HEK293 (cell line): ENCODE measurements around the gene TSPAN1.

Experiments
- GFI1B ChIP-seq: fragments of 450-650 bp; formaldehyde crosslinking; IDR thresholded peaks from 2 replicates; pipeline ENCODE4 v1.5.1; 2016; ENCODE audit warnings: missing biosample characterization, missing genetic modification characterization
- GLI4 ChIP-seq: fragments of 450-650 bp; formaldehyde crosslinking; IDR thresholded peaks from 2 replicates; pipeline ENCODE4 v1.5.1; 2016; ENCODE audit warnings: missing biosample characterization, missing genetic modification characterization
- TRIM28 ChIP-seq: IDR thresholded peaks from 2 replicates; pipeline ENCODE4 v1.6.1; 2011; ENCODE audit warnings: low read length, control low read depth, borderline replicate concordance
- ZBTB17 ChIP-seq: fragments of 450-650 bp; formaldehyde crosslinking; IDR thresholded peaks from 2 replicates; pipeline ENCODE4 v1.5.1; 2016; ENCODE audit warnings: missing biosample characterization, missing genetic modification characterization
- ZBTB20 ChIP-seq: fragments of 450-650 bp; formaldehyde crosslinking; IDR thresholded peaks from 2 replicates; pipeline ENCODE4 v1.5.1; 2016; ENCODE audit warnings: missing biosample characterization, missing genetic modification characterization
- ZEB2 ChIP-seq: fragments of 450-650 bp; formaldehyde crosslinking; IDR thresholded peaks from 2 replicates; pipeline ENCODE4 v1.5.1; 2016; ENCODE audit warnings: missing biosample characterization, missing genetic modification characterization
- ZNF184 ChIP-seq: fragments of 450-650 bp; IDR thresholded peaks from 2 replicates; pipeline ENCODE4 v1.5.1; 2018; ENCODE audit warnings: missing biosample characterization, mild to moderate bottlenecking, missing genetic modification characterization
- ZNF202 ChIP-seq: fragments of 450-650 bp; formaldehyde crosslinking; IDR thresholded peaks from 2 replicates; pipeline ENCODE4 v1.5.1; 2016; ENCODE audit warnings: missing biosample characterization, missing genetic modification characterization, borderline replicate concordance
- ZNF211 ChIP-seq: fragments of 450-650 bp; formaldehyde crosslinking; IDR thresholded peaks from 2 replicates; pipeline ENCODE4 v1.5.1; 2016; ENCODE audit warnings: low read depth, missing biosample characterization, missing genetic modification characterization
- ZNF214 ChIP-seq: fragments of 450-650 bp; formaldehyde crosslinking; IDR thresholded peaks from 2 replicates; pipeline ENCODE4 v1.5.1; 2017; ENCODE audit warnings: missing biosample characterization, mild to moderate bottlenecking, missing genetic modification characterization, borderline replicate concordance
- ZNF223 ChIP-seq: fragments of 450-650 bp; formaldehyde crosslinking; IDR thresholded peaks from 2 replicates; pipeline ENCODE4 v1.5.1; 2016; ENCODE audit warnings: missing biosample characterization, missing genetic modification characterization
- ZNF274 ChIP-seq, 2 experiments: fragments of 200-500 bp in 1 of 2; fragments of 450-650 bp in 1 of 2; sonication (Bioruptor generic) in 1 of 2; formaldehyde crosslinking in 1 of 2; IDR thresholded peaks; 2 replicates each; pipeline versions ENCODE4 v1.5.1 to v1.6.1; 2014 to 2016; ENCODE audit warnings: borderline replicate concordance in 1 of 2, inconsistent platforms in 1 of 2, low read length in 1 of 2, missing biosample characterization in 1 of 2, missing genetic modification characterization in 1 of 2
- ZNF302 ChIP-seq: fragments of 450-650 bp; formaldehyde crosslinking; IDR thresholded peaks from 2 replicates; pipeline ENCODE4 v1.5.1; 2016; ENCODE audit warnings: missing biosample characterization, missing genetic modification characterization, low read depth
- ZNF423 ChIP-seq: fragments of 450-650 bp; formaldehyde crosslinking; IDR thresholded peaks from 2 replicates; pipeline ENCODE4 v1.5.1; 2016; ENCODE audit warnings: missing biosample characterization, missing genetic modification characterization
- ZNF501 ChIP-seq: fragments of 450-650 bp; formaldehyde crosslinking; IDR thresholded peaks from 2 replicates; pipeline ENCODE4 v1.5.1; 2016; ENCODE audit warnings: missing biosample characterization, missing genetic modification characterization
- ZNF521 ChIP-seq: fragments of 450-650 bp; formaldehyde crosslinking; IDR thresholded peaks from 2 replicates; pipeline ENCODE4 v1.5.1; 2017; ENCODE audit warnings: missing biosample characterization, mild to moderate bottlenecking, missing genetic modification characterization
- ZNF548 ChIP-seq: fragments of 450-650 bp; formaldehyde crosslinking; IDR thresholded peaks from 2 replicates; pipeline ENCODE4 v1.5.1; 2016; ENCODE audit warnings: missing biosample characterization, missing genetic modification characterization
- ZNF555 ChIP-seq: fragments of 450-650 bp; formaldehyde crosslinking; conservative IDR thresholded peaks from 2 replicates; pipeline ENCODE4 v1.5.1; 2017; ENCODE audit warnings: missing biosample characterization, mild to moderate bottlenecking, missing genetic modification characterization, inconsistent platforms
- ZNF558 ChIP-seq: fragments of 450-650 bp; formaldehyde crosslinking; IDR thresholded peaks from 2 replicates; pipeline ENCODE4 v1.5.1; 2016; ENCODE audit warnings: missing biosample characterization, missing genetic modification characterization
- ZNF585B ChIP-seq: fragments of 450-650 bp; formaldehyde crosslinking; IDR thresholded peaks from 2 replicates; pipeline ENCODE4 v1.5.1; 2016; ENCODE audit warnings: missing biosample characterization, missing genetic modification characterization
- ZNF623 ChIP-seq: fragments of 450-650 bp; formaldehyde crosslinking; IDR thresholded peaks from 2 replicates; pipeline ENCODE4 v1.5.1; 2016; ENCODE audit warnings: missing biosample characterization, missing genetic modification characterization
- ZNF626 ChIP-seq: fragments of 450-650 bp; sonication (Bioruptor Pico); formaldehyde crosslinking; IDR thresholded peaks from 2 replicates; pipeline ENCODE4 v1.5.1; 2018; ENCODE audit warnings: missing biosample characterization, missing genetic modification characterization, inconsistent platforms
- ZNF654 ChIP-seq: fragments of 450-650 bp; formaldehyde crosslinking; IDR thresholded peaks from 2 replicates; pipeline ENCODE4 v1.5.1; 2016; ENCODE audit warnings: low read depth, missing biosample characterization, missing genetic modification characterization
- ZNF670 ChIP-seq: fragments of 450-650 bp; formaldehyde crosslinking; IDR thresholded peaks from 2 replicates; pipeline ENCODE4 v1.5.1; 2016; ENCODE audit warnings: missing biosample characterization, missing genetic modification characterization, low read depth
- ZNF701 ChIP-seq: fragments of 450-650 bp; formaldehyde crosslinking; IDR thresholded peaks from 2 replicates; pipeline ENCODE4 v1.5.1; 2016; ENCODE audit warnings: missing biosample characterization, missing genetic modification characterization
- ZNF747 ChIP-seq: fragments of 450-650 bp; formaldehyde crosslinking; IDR thresholded peaks from 2 replicates; pipeline ENCODE4 v1.5.1; 2016; ENCODE audit warnings: missing biosample characterization, missing genetic modification characterization
- ZNF776 ChIP-seq: fragments of 450-650 bp; formaldehyde crosslinking; IDR thresholded peaks from 2 replicates; pipeline ENCODE4 v1.5.0; 2017; ENCODE audit warnings: missing biosample characterization, missing genetic modification characterization, borderline replicate concordance
- ZNF777 ChIP-seq: fragments of 450-650 bp; formaldehyde crosslinking; IDR thresholded peaks from 2 replicates; pipeline ENCODE4 v1.5.1; 2017; ENCODE audit warnings: missing biosample characterization, missing genetic modification characterization, borderline replicate concordance
- ZXDB ChIP-seq: fragments of 450-650 bp; formaldehyde crosslinking; IDR thresholded peaks from 2 replicates; pipeline ENCODE4 v1.5.1; 2016; ENCODE audit warnings: missing biosample characterization, missing genetic modification characterization
- TF ChIP-seq, protein P1 (sequence below): fragments of 450-650 bp; formaldehyde crosslinking; IDR thresholded peaks from 2 replicates; pipeline ENCODE4 v1.5.1; 2017; ENCODE audit warnings: missing biosample characterization, missing genetic modification characterization
- TF ChIP-seq, protein P2 (sequence below): fragments of 450-650 bp; formaldehyde crosslinking; IDR thresholded peaks from 2 replicates; pipeline ENCODE4 v1.5.1; 2016; ENCODE audit warnings: missing biosample characterization, missing genetic modification characterization
- TF ChIP-seq, protein P3 (sequence below): fragments of 450-650 bp; formaldehyde crosslinking; IDR thresholded peaks from 2 replicates; pipeline ENCODE4 v1.5.1; 2017; ENCODE audit warnings: missing biosample characterization, missing genetic modification characterization
- TF ChIP-seq, protein P4 (sequence below): fragments of 450-650 bp; formaldehyde crosslinking; IDR thresholded peaks from 2 replicates; pipeline ENCODE4 v1.5.1; 2016; ENCODE audit warnings: missing biosample characterization, missing genetic modification characterization
- TF ChIP-seq, protein P5 (sequence below): fragments of 450-650 bp; formaldehyde crosslinking; IDR thresholded peaks from 2 replicates; pipeline ENCODE4 v1.5.1; 2016; ENCODE audit warnings: missing biosample characterization, missing genetic modification characterization

TSPAN1 gene

DNA sequence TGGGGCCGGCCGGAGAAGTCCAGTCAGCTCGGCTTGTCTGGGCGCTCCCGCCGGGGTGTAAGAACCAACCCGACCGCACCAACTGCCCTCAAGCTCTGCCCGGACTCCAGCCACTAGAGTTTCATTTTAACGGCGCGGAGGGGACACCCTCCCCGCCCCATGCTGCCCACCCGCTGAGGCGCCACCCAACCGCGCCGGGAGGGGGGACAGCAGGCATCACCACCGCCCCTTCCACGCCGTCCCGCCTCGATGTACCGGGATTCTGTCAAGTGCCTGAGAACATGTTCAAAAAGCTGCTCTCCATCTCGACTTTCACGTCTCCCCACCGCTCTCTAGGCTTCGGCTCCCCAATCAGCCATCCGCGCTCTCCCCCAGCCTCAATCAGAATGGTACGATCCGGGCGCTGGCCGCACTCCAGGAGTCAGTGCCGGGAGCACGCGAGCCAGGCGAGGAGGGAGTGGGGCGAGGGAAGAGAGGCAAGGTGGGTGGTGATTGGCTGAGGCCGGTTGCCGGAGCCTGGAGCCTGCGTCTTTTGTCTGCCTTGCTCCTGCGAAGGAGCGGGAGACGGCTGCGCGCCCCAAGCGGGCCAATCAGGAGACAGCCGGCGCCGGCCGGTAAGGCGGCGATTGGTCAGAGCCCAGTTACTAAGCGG is 42.2 kb upstream of the TSPAN1 start, which contains the start of gene PIK3R3 (continued):
- TF ChIP-seq ZNF223 (tag by site-specific recombination) = no peak
- TF ChIP-seq ZBTB20 (tag by site-specific recombination) = no peak; the same call in 1 of the 2 replicates
- no peak for TF ChIP-seq ZNF555 (tag by site-specific recombination)
- peak; percentile 99 for TF ChIP-seq ZXDB (tag by site-specific recombination)
- TF ChIP-seq ZNF423 (tag by site-specific recombination) = peak; percentile 87
- no peak for TF ChIP-seq ZNF747 (tag by site-specific recombination)
- no peak for TF ChIP-seq ZNF626
- TF ChIP-seq ZNF274 (IDR thresholded peaks at IDR 0.05; ENCODE audit: low read length) = no peak
- no peak for TF ChIP-seq ZNF274 (tag by site-specific recombination; IDR thresholded peaks at IDR 0.05; ENCODE audit: borderline replicate concordance)
- peak; percentile 65 for TF ChIP-seq ZNF558
- TF ChIP-seq ZNF501 (tag by site-specific recombination) = peak; percentile 100
- no peak; the same call in 1 of the 2 replicates for TF ChIP-seq ZNF302 (tag by site-specific recombination)
- no peak for TF ChIP-seq ZNF214 (tag by site-specific recombination)
- TF ChIP-seq ZEB2 = peak; percentile 98
- TF ChIP-seq GLI4 = peak; percentile 60
- TF ChIP-seq ZNF521 = no peak
- no peak for TF ChIP-seq ZNF654 (tag by site-specific recombination)
- TF ChIP-seq, protein P1, sequence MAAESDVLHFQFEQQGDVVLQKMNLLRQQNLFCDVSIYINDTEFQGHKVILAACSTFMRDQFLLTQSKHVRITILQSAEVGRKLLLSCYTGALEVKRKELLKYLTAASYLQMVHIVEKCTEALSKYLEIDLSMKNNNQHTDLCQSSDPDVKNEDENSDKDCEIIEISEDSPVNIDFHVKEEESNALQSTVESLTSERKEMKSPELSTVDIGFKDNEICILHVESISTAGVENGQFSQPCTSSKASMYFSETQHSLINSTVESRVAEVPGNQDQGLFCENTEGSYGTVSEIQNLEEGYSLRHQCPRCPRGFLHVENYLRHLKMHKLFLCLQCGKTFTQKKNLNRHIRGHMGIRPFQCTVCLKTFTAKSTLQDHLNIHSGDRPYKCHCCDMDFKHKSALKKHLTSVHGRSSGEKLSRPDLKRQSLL (tag by site-specific recombination) = peak; percentile 97
- TF ChIP-seq ZNF701 = 0 out of 2 replicates have a peak, but pooled peaks have one; percentile 46
- TF ChIP-seq ZNF670 (tag by site-specific recombination) = no peak
- TF ChIP-seq GFI1B (tag by site-specific recombination) = peak; percentile 70
- peak; percentile 67; the same call in 1 of the 2 replicates for TF ChIP-seq TRIM28
- peak; percentile 35; the same call in 1 of the 2 replicates for TF ChIP-seq ZNF623 (tag by site-specific recombination)
- no peak for TF ChIP-seq ZNF777
- TF ChIP-seq, protein P2, sequence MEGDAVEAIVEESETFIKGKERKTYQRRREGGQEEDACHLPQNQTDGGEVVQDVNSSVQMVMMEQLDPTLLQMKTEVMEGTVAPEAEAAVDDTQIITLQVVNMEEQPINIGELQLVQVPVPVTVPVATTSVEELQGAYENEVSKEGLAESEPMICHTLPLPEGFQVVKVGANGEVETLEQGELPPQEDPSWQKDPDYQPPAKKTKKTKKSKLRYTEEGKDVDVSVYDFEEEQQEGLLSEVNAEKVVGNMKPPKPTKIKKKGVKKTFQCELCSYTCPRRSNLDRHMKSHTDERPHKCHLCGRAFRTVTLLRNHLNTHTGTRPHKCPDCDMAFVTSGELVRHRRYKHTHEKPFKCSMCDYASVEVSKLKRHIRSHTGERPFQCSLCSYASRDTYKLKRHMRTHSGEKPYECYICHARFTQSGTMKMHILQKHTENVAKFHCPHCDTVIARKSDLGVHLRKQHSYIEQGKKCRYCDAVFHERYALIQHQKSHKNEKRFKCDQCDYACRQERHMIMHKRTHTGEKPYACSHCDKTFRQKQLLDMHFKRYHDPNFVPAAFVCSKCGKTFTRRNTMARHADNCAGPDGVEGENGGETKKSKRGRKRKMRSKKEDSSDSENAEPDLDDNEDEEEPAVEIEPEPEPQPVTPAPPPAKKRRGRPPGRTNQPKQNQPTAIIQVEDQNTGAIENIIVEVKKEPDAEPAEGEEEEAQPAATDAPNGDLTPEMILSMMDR (tag by site-specific recombination) = peak; percentile 52; the same call in 1 of the 2 replicates
- no peak for TF ChIP-seq ZNF548 (tag by site-specific recombination)
- TF ChIP-seq, protein P3, sequence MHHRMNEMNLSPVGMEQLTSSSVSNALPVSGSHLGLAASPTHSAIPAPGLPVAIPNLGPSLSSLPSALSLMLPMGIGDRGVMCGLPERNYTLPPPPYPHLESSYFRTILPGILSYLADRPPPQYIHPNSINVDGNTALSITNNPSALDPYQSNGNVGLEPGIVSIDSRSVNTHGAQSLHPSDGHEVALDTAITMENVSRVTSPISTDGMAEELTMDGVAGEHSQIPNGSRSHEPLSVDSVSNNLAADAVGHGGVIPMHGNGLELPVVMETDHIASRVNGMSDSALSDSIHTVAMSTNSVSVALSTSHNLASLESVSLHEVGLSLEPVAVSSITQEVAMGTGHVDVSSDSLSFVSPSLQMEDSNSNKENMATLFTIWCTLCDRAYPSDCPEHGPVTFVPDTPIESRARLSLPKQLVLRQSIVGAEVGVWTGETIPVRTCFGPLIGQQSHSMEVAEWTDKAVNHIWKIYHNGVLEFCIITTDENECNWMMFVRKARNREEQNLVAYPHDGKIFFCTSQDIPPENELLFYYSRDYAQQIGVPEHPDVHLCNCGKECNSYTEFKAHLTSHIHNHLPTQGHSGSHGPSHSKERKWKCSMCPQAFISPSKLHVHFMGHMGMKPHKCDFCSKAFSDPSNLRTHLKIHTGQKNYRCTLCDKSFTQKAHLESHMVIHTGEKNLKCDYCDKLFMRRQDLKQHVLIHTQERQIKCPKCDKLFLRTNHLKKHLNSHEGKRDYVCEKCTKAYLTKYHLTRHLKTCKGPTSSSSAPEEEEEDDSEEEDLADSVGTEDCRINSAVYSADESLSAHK (tag by site-specific recombination) = peak; percentile 91
- no peak for TF ChIP-seq ZNF202
- TF ChIP-seq, protein P4, sequence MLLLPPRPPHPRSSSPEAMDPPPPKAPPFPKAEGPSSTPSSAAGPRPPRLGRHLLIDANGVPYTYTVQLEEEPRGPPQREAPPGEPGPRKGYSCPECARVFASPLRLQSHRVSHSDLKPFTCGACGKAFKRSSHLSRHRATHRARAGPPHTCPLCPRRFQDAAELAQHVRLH = peak; percentile 90
- no peak for TF ChIP-seq ZNF776 (tag by site-specific recombination)
- TF ChIP-seq ZNF184 (tag by site-specific recombination) = peak; percentile 63; the same call in 1 of the 2 replicates
- TF ChIP-seq ZBTB17 (tag by site-specific recombination) = peak; percentile 100
- no peak for TF ChIP-seq ZNF211 (tag by site-specific recombination)
- TF ChIP-seq ZNF585B = no peak
- TF ChIP-seq, protein P5, sequence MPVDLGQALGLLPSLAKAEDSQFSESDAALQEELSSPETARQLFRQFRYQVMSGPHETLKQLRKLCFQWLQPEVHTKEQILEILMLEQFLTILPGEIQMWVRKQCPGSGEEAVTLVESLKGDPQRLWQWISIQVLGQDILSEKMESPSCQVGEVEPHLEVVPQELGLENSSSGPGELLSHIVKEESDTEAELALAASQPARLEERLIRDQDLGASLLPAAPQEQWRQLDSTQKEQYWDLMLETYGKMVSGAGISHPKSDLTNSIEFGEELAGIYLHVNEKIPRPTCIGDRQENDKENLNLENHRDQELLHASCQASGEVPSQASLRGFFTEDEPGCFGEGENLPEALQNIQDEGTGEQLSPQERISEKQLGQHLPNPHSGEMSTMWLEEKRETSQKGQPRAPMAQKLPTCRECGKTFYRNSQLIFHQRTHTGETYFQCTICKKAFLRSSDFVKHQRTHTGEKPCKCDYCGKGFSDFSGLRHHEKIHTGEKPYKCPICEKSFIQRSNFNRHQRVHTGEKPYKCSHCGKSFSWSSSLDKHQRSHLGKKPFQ (tag by site-specific recombination) = 0 out of 2 replicates have a peak, but pooled peaks have one; percentile 68
